Nephron progenitor cell (in vitro differentiated cells): ENCODE data around the gene ITPR1.
"Not testable (repeated sequence)": the region's sequence is repeated elsewhere in the genome, so short reads cannot be mapped to it uniquely, and the experiment has no call there.

Source experiments
- DNase-seq: peaks from one replicate; pipeline ENCODE4 v3.0.0; 2021
- H3K27ac Mint-ChIP-seq: 2 replicates; pipeline ENCODE4 v1.8.0; 2021; ENCODE audit warnings: mild to moderate bottlenecking, moderate library complexity, mixed read lengths
- H3K27me3 Mint-ChIP-seq: 2 replicates; pipeline ENCODE4 v1.8.0; 2021; ENCODE audit warnings: mild to moderate bottlenecking, low read depth, mixed read lengths; ENCODE audit not compliant: poor library complexity
- H3K36me3 Mint-ChIP-seq: 2 replicates; pipeline ENCODE4 v1.8.0; 2021; ENCODE audit warnings: low read depth, mixed read lengths
- H3K4me1 Mint-ChIP-seq: 2 replicates; pipeline ENCODE4 v1.8.0; 2021; ENCODE audit warnings: mixed read lengths
- H3K4me3 Mint-ChIP-seq: 2 replicates; pipeline ENCODE4 v1.8.0; 2021; ENCODE audit warnings: mild to moderate bottlenecking, moderate library complexity, mixed read lengths
- H3K9me3 Mint-ChIP-seq: 2 replicates; pipeline ENCODE4 v1.8.0; 2021; ENCODE audit warnings: mild to moderate bottlenecking, moderate library complexity, mixed read lengths
- TF ChIP-seq, protein P1 (sequence below): fragments of 200-600 bp; sonication (generic); IDR thresholded peaks from 2 replicates; pipeline ENCODE4 v1.5.0; 2021; ENCODE audit warnings: antibody characterized with exemption

Gene ITPR1

GRCh38 chr3:4587838-4588105 lies 94.6 kb downstream of the ITPR1 start:
- TF ChIP-seq, protein P1, sequence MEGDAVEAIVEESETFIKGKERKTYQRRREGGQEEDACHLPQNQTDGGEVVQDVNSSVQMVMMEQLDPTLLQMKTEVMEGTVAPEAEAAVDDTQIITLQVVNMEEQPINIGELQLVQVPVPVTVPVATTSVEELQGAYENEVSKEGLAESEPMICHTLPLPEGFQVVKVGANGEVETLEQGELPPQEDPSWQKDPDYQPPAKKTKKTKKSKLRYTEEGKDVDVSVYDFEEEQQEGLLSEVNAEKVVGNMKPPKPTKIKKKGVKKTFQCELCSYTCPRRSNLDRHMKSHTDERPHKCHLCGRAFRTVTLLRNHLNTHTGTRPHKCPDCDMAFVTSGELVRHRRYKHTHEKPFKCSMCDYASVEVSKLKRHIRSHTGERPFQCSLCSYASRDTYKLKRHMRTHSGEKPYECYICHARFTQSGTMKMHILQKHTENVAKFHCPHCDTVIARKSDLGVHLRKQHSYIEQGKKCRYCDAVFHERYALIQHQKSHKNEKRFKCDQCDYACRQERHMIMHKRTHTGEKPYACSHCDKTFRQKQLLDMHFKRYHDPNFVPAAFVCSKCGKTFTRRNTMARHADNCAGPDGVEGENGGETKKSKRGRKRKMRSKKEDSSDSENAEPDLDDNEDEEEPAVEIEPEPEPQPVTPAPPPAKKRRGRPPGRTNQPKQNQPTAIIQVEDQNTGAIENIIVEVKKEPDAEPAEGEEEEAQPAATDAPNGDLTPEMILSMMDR = no peak
- peaks cover 21% of the 10 kb centered on the region for H3K9me3 Mint-ChIP-seq
- H3K4me1 Mint-ChIP-seq = peaks cover 78% of the 10 kb centered on the region
- no peaks in the 10 kb centered on the region for H3K27me3 Mint-ChIP-seq
- H3K27ac Mint-ChIP-seq = peak overlapping the region; percentile 6
- no peak overlapping the region for H3K4me3 Mint-ChIP-seq
- no peak for DNase-seq
- H3K36me3 Mint-ChIP-seq = peaks cover 50% of the 10 kb centered on the region

DNA sequence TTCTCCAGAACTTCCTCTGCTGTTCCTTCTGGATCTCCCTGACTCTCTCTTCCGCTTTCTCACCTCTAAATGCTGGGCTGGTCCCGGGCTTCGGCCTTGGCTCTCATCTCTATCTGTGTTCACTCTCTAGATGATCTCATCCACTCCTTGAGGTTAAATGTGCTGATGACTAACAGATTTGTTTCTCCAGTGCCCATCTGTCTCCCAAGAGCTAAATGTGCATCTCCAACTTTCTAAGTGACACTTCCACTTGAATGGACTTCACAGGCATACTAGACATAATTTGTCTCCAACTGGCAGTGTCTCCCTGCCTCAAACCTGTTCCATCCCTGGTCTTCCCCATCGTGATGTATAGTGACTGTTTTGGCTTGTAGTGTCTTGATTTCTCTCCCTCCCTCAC lies 95.3 kb downstream of the ITPR1 start:
- peak overlapping the region; percentile 96 for H3K27ac Mint-ChIP-seq
- peaks cover 28% of the 10 kb centered on the region for H3K9me3 Mint-ChIP-seq
- H3K4me3 Mint-ChIP-seq = peak overlapping the region; percentile 12
- H3K4me1 Mint-ChIP-seq = peaks cover 78% of the 10 kb centered on the region
- no peaks in the 10 kb centered on the region for H3K27me3 Mint-ChIP-seq
- H3K36me3 Mint-ChIP-seq = peaks cover 57% of the 10 kb centered on the region
- TF ChIP-seq, protein P1 = no peak
- no peak for DNase-seq

- TF ChIP-seq, protein P1 = no peak
- Mint-ChIP-seq H3K4me3 (no peak overlapping the region), H3K27me3 (no peaks in the 10 kb centered on the region), H3K27ac (peak overlapping the region; percentile 92), H3K9me3 (peaks cover 39% of the 10 kb centered on the region), H3K4me1 (peaks cover 78% of the 10 kb centered on the region), H3K36me3 (peaks cover 63% of the 10 kb centered on the region)
- no peak for DNase-seq
These were observed 96.4 kb downstream of the ITPR1 start for GRCh38 chr3:4589475-4590097.

DNA sequence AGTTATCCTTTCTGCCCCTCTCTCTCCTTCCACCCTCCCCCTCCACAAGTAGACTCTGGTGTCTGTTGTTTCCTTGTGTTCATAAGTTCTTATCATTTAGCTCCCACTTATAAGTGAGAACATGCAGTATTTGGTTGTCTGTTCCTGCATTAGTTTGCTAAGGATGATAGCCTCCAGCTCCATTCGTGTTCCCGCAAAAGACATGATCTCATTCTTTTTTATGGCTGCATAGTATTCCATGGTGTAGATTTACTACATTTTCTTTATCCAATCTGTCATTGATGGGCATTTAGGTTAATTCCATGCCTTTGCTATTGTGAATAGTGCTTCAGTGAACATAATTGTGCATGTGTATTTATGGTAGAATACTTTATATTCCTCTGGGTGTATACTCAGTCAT lies 97.7 kb downstream of the ITPR1 start:
- not testable (repeated sequence) for DNase-seq, H3K27ac Mint-ChIP-seq, H3K27me3 Mint-ChIP-seq, H3K4me3 Mint-ChIP-seq
- Mint-ChIP-seq H3K4me1 (peaks cover 85% of the 10 kb centered on the region), H3K9me3 (peaks cover 50% of the 10 kb centered on the region), H3K36me3 (peaks cover 67% of the 10 kb centered on the region)

GRCh38 chr3:4591669-4592068 lies 98.5 kb downstream of the ITPR1 start:
- Mint-ChIP-seq H3K36me3 (peaks cover 67% of the 10 kb centered on the region), H3K27me3 (no peaks in the 10 kb centered on the region)
- TF ChIP-seq, protein P1 = no peak

DNA sequence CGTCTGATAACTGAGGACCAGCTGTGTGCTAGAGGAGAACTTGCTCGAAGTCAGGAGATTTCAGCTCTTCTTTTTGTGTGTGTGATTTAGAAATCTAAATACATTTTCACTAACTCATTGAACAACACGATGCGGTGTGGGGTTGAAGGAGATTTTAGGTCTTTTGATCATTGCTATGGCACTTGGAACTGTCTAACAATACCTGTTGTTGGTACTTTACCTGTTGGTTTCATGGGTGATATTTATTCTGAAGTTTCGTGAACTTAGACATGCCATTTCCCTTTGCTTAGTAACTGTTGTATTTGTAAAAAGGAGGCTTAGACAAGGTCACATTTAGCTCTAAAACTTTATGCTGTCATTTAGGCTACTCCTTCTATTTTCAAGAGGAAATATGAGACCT lies 99.9 kb downstream of the ITPR1 start:
- DNase-seq = no peak
- no peaks in the 10 kb centered on the region for H3K27me3 Mint-ChIP-seq

More at GRCh38 chr3:4591669-4592068, 98.5 kb downstream of the ITPR1 start:
- no peak for DNase-seq
- no peak overlapping the region for H3K27ac Mint-ChIP-seq
- H3K4me3 Mint-ChIP-seq = no peak overlapping the region
- H3K9me3 Mint-ChIP-seq = peaks cover 50% of the 10 kb centered on the region
- H3K4me1 Mint-ChIP-seq = peaks cover 84% of the 10 kb centered on the region

More for the DNA sequence above, 99.9 kb downstream of the ITPR1 start:
- TF ChIP-seq, protein P1 = no peak
- peaks cover 50% of the 10 kb centered on the region for H3K9me3 Mint-ChIP-seq
- peaks cover 84% of the 10 kb centered on the region for H3K4me1 Mint-ChIP-seq
- H3K4me3 Mint-ChIP-seq = no peak overlapping the region
- peaks cover 67% of the 10 kb centered on the region for H3K36me3 Mint-ChIP-seq
- peak overlapping the region; percentile 52 for H3K27ac Mint-ChIP-seq
